Measurements from ENCODE around the gene TAGAP.

- TF ChIP-seq NFRKB (IDR thresholded peaks at IDR 0.05) (no peak), FOXA1 (IDR thresholded peaks at IDR 0.05) (no peak), BHLHE40 (IDR thresholded peaks at IDR 0.05; ENCODE audit: borderline replicate concordance) (no peak), SP1 (IDR thresholded peaks at IDR 0.05) (no peak), L3MBTL2 (conservative IDR thresholded peaks at IDR 0.05) (no peak), TARDBP (IDR thresholded peaks at IDR 0.05) (no peak), FOXM1 (IDR thresholded peaks at IDR 0.05; ENCODE audit: borderline replicate concordance) (no peak), LEF1 (IDR thresholded peaks at IDR 0.05; ENCODE audit: borderline replicate concordance) (no peak), SUZ12 (IDR thresholded peaks at IDR 0.05) (no peak), ZNF384 (IDR thresholded peaks at IDR 0.05) (no peak)
Measured at GRCh38 chr6:159059885-159060506, 15.2 kb upstream of the TAGAP start.

Measured in HEK293T (cell line).